Measurements from ENCODE around the gene RFX1.
"Not testable (repeated sequence)": the region's sequence is repeated elsewhere in the genome, so short reads cannot be mapped to it uniquely, and the experiment has no call there.

Gene RFX1

GRCh38 chr19:13932911-13933393, 73.2 kb downstream of the RFX1 start:
- DNase-seq: no peak

- DNase-seq: no peak
Observed at GRCh38 chr19:13932149-13932637, 73.9 kb downstream of the RFX1 start.

- DNase-seq: no peak
Observed at GRCh38 chr19:13931391-13932148, 74.5 kb downstream of the RFX1 start.

DNA sequence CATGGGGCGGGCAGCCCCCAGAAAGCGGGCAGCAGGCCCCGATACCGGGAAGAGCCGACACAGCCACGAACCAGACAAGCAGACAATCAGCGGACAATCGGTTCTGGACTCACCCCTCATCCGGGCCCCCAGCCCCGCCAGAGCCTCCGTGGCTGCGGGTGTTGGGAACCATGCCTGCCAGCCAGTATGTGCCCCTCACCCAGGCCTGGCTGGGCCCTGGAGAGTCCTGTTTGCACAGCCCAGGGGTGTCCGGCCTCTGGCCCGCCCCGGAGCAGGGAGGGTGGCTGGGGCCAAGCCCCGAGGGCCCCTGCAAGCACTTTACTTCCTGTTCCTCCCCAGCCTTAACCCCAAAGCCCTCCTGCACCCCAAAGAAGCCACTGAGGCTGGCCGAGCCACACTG, 75.7 kb downstream of the RFX1 start:
- DNase-seq: no peak

DNA sequence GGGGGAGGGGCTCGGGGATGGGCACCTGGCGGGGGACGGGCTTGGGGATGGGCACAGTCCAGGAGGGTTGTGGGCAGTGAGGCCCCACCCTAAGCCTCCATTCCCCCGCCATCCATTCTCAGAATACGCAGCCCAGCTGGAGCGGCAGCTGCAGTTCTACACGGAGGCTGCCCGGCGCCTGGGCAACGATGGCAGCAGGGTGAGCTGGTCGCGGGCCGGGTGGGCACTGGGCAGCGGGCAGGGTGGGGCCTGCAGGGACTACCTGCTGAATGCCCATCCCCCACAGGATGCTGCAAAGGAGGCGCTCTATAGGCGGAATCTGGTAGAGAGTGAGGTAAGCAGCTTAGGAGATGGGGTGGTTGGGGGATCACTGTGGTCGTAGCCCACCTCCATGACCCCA, 76.2 kb downstream of the RFX1 start:
- no peak for DNase-seq

GRCh38 chr19:13929340-13929739, 76.8 kb downstream of the RFX1 start:
- DNase-seq: no peak

- no peak for DNase-seq
Observed at GRCh38 chr19:13926715-13927114, 79.4 kb downstream of the RFX1 start.

DNA sequence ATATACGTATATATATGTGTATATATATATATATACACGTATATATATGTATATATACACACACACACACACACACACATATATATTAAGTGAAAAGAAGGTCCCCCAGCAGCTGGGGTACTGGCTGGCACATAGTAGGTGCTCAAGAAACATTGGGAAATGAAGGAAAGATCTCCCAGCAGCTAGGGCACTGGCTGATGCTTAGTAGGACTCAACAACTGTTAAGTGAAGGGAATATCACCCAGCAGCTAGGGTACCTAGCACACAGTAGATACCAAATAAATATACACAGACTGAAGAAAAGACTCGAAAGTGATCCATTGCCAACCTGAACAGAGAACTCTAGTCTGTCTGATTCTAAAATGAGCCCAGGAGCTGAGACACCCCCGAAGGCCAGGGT, 80.1 kb downstream of the RFX1 start:
- no peak for DNase-seq

DNA sequence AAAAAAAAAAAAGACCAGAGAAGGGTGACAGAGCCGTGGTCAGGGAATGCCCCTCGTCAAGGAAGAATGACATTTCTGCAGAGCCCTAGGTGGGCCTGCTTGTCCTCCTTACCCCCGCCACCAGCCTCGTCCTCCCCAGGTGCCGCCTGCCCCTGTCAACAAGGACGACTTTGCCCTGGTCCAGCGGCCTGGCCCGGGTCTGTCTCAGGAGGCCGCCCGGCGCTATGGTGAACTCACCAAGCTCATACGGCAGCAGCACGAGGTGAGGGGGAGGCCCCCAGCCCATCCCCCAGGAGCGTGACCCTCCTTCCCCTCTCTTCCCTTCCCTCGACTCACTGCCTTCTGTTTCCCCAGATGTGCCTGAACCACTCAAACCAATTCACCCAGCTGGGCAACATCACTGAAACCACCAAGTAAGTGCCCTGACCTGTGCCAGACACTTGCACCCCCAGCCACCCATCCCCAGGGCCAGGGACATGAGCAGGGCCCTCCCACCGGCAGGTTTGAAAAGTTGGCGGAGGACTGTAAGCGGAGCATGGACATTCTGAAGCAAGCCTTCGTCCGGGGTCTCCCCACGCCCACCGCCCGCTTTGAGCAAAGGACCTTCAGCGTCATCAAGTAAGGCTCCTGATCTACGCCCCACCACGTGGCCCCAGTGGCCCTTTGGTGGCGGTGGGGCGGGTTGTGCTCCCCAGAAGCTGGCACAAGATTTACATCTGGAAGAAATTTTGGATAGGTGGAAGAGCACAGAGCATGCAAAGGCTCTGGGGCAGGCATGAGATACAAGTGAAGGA, 82.7 kb downstream of the RFX1 start:
- DNase-seq: no peak

DNA sequence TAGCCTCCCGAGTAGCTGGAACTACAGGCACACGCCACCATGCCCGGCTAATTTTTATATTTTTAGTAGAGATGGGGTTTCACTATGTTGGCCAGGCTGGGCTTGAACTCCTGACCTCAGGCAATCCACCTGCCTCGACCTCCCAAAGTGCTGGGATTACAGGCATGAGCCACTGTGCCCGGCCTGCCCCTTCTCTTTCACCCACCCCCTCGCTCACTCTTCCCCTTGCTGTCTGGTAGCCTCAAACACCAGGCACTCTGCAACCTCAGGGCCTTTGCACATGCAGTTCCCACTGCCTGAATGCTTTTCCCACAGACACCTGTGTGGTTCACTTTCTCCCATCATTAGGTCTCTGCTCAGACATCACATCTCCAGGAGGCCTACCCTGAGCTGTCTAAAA, 84.0 kb downstream of the RFX1 start:
- not testable (repeated sequence) for DNase-seq

DNA sequence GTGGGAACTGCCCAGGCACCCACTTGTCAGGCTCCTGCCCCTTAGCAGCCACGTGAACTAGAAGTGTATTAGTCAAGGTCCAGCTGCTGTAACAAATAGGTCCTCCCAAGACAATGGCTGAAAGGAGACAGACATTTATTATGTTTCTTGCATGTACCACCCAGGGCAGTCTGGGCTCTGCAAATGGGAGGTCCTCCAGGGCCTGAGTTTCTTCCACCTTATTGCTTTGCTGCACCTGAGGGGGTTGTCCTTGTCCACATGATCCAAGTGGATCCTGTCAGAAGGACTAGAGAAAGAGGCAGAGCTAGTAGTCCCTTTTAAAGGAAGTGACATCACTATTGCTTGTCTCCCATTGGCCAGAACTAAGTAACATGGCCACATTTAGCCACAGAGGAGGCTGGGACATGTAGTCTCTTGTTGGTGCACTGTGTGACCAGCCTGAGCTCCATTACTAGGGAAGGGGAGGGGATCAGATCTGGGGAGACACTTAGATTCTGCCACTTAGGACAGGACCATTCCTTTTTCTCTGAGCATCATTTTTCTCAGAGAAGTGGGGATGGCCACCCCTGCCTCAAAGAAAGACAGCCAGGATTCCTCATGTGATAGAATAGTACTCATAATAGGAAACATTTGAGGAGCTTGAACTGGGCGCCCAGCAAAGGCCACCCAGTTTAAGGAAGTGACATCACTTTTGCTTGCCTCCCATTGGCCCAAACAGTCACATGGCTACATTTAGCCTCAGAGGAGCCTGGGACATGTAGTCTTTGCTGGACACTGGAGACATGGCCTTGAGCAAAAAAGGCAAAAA, 85.0 kb downstream of the RFX1 start:
- DNase-seq: peak; percentile 51

DNA sequence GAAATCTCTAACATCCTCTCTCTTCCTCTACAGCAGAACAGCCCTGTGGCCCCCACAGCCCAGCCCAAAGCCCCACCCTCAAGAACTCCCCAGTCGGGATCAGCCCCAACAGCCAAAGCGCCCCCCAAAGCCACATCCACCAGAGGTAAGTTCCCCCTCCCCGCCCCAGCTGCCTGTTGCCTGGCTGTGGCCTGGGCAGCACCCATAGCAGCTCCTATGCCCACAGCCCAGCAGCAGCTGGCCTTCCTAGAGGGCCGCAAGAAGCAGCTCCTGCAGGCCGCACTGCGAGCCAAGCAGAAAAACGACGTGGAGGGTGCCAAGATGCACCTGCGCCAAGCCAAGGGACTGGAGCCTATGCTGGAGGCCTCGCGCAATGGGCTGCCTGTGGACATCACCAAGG, 85.6 kb downstream of the RFX1 start:
- no peak for DNase-seq

GRCh38 chr19:13918726-13919411, 87.3 kb downstream of the RFX1 start:
- no peak for DNase-seq

- DNase-seq: no peak
Observed at GRCh38 chr19:13917888-13918406, 88.2 kb downstream of the RFX1 start.

GRCh38 chr19:13914777-13915176, 91.3 kb downstream of the RFX1 start:
- DNase-seq: no peak

- no peak for DNase-seq
Observed at GRCh38 chr19:13913352-13913751, 92.8 kb downstream of the RFX1 start.

Measured in CD4-positive, alpha-beta T cell treated with Interleukin-10 for 1 hour (primary cell).